AG09319 (cell line): ENCODE data around the gene FAM171A1.

ENCODE experiments used
- DNase-seq: peaks from one replicate; pipeline ENCODE4 v3.0.0-alpha.2; 2010; ENCODE audit warnings: low read depth; ENCODE audit errors: extremely low read depth
- CTCF ChIP-seq: IDR thresholded peaks from 2 replicates; pipeline ENCODE4 v1.5.1; 2011; ENCODE audit warnings: low read depth, mild to moderate bottlenecking, inconsistent platforms, low read length, moderate library complexity

FAM171A1 gene

GRCh38 chr10:15237351-15237750 is 133.7 kb downstream of the FAM171A1 start:
- TF ChIP-seq CTCF, result no peak
- DNase-seq, result peak; percentile 45

- no peak for TF ChIP-seq CTCF
- DNase-seq, result no peak
Observed at GRCh38 chr10:15236340-15236739, 134.7 kb downstream of the FAM171A1 start.

- no peak for DNase-seq
- TF ChIP-seq CTCF, result no peak
Observed at GRCh38 chr10:15232279-15232678, 138.8 kb downstream of the FAM171A1 start.

- no peak for TF ChIP-seq CTCF
Observed at GRCh38 chr10:15231426-15231825, 139.7 kb downstream of the FAM171A1 start.

GRCh38 chr10:15230257-15230656 is 140.8 kb downstream of the FAM171A1 start:
- DNase-seq, result no peak
- TF ChIP-seq CTCF, result no peak

More at GRCh38 chr10:15231426-15231825, 139.7 kb downstream of the FAM171A1 start:
- DNase-seq, result no peak

GRCh38 chr10:15229268-15229667 is 141.8 kb downstream of the FAM171A1 start:
- no peak for TF ChIP-seq CTCF
- DNase-seq, result no peak

GRCh38 chr10:15228426-15228825 is 142.7 kb downstream of the FAM171A1 start:
- TF ChIP-seq CTCF, result no peak
- no peak for DNase-seq
